ENCODE results near the gene C2CD4D.

GRCh38 chr1:151837197-151837596 lies 2.4 kb downstream of the C2CD4D start:
- TF ChIP-seq CTCF (conservative IDR thresholded peaks at IDR 0.05 in 1 of 2, IDR thresholded peaks at IDR 0.05 in 1 of 2; ENCODE audit: low read depth in 1 of 2, low read length in 2 of 2) (no peak), EZH2 (IDR thresholded peaks at IDR 0.05; ENCODE audit: low read length, missing control alignments) (no peak)
